NT2/D1 (cell line): Measurements from ENCODE around the gene FAM193A.

Source experiments
- YY1 ChIP-seq: IDR thresholded peaks from 2 replicates; pipeline ENCODE4 v1.6.1; 2011; ENCODE audit not compliant: insufficient read length, insufficient read depth
- ZNF274 ChIP-seq: IDR thresholded peaks from 2 replicates; pipeline ENCODE4 v1.6.1; 2011; ENCODE audit warnings: mild to moderate bottlenecking, low read depth, low read length

DNA sequence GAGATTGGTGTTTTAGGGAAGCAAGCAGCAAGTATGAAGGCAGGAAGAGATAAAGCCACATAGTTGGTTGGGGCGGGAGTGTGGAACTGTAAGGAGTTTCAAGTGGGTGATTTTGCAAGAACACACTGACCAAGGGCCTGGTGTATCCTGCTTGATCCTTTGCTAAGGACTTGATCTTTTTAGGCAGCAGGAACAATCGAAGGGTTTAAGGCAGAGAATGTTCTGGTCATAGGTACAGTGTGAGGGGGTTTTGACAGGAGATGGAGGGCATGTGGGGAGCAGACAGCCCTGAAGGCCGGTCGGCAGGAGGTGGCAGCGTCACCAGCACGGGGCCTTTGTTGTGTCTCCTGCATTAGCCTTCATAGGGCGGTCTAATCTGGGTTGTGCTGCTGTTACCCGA lies 54.7 kb downstream of the FAM193A start:
- TF ChIP-seq ZNF274 (no peak), YY1 (no peak)
